BLaER1 treated with 17β-estradiol and CSF1 and Interleukin-3, amounts not matched to agents 10 nM and 100 nM (cell line): ENCODE measurements around the gene PHACTR3.

ENCODE experiments used
- H3K27ac ChIP-seq, 11 experiments: shearing (Covaris generic); formaldehyde crosslinking; 2 replicates each; pipeline ENCODE4 v1.8.1; 2022
- H3K27me3 ChIP-seq, 11 experiments: shearing (Covaris generic); formaldehyde crosslinking; 2 replicates each; pipeline ENCODE4 v1.8.1; 2022
- H3K36me3 ChIP-seq, 11 experiments: shearing (Covaris generic); formaldehyde crosslinking; 2 replicates each; pipeline ENCODE4 v1.8.1; 2022
- H3K4me1 ChIP-seq, 10 experiments: shearing (Covaris generic); formaldehyde crosslinking; 2 replicates each; pipeline ENCODE4 v1.8.1; 2022
- H3K4me2 ChIP-seq, 11 experiments: shearing (Covaris generic); formaldehyde crosslinking; 2 replicates each; pipeline ENCODE4 v1.8.1; 2022
- H3K4me3 ChIP-seq, 10 experiments: shearing (Covaris generic); formaldehyde crosslinking; 2 replicates each; pipeline ENCODE4 v1.8.1; 2022
- H3K9ac ChIP-seq, 11 experiments: shearing (Covaris generic); formaldehyde crosslinking; 2 replicates each; pipeline ENCODE4 v1.8.1; 2022
- H3K9me3 ChIP-seq, 11 experiments: shearing (Covaris generic); formaldehyde crosslinking; replicated peaks in 1 of 11; 2 replicates each; pipeline ENCODE4 v1.8.1; 2022
- H4K20me1 ChIP-seq, 11 experiments: shearing (Covaris generic); formaldehyde crosslinking; 2 replicates each; pipeline ENCODE4 v1.8.1; 2022
- Cebpa-rat ChIP-seq, 11 experiments: shearing (Covaris generic); IDR thresholded peaks; 2 replicates each; pipeline ENCODE4 v1.8.1; 2022

PHACTR3 gene

GRCh38 chr20:59662856-59663512 lies 58.6 kb downstream of the PHACTR3 start:
- H3K4me3 ChIP-seq, result no peak overlapping the region
- peaks cover 0 to 100% (median 7%) of the 10 kb centered on the region in 11 experiments; a peak in 10 of 22 replicates for H4K20me1 ChIP-seq
- H3K9ac ChIP-seq, result no peak overlapping the region
- peaks cover 0 to 9% (median 7%) of the 10 kb centered on the region in 11 experiments; a peak in 21 of 22 replicates for H3K9me3 ChIP-seq
- H3K27ac ChIP-seq, result peak overlapping the region in 6 of 11 experiments; percentile 2 to 29 (median 6); a peak in 6 of 22 replicates
- H3K4me1 ChIP-seq, result peaks cover 11 to 84% (median 70%) of the 10 kb centered on the region in 10 experiments; a peak in 18 of 20 replicates
- peaks cover 0 to 98% (median 16%) of the 10 kb centered on the region in 11 experiments; a peak in 14 of 22 replicates for H3K36me3 ChIP-seq
- H3K27me3 ChIP-seq, result no peaks in the 10 kb centered on the region
- TF ChIP-seq Cebpa-rat (IDR thresholded peaks at IDR 0.05), result no peak
- H3K4me2 ChIP-seq, result peak overlapping the region in 3 of 11 experiments; percentile 2 to 65 (median 22); a peak in 4 of 22 replicates

- Histone ChIP-seq H3K36me3 (peaks cover 0 to 99% (median 18%) of the 10 kb centered on the region in 11 experiments; a peak in 14 of 22 replicates), H3K4me1 (peaks cover 11 to 90% (median 75%) of the 10 kb centered on the region in 10 experiments; a peak in 18 of 20 replicates), H3K9me3 (peaks cover 0 to 3% (median under 1%) of the 10 kb centered on the region in 11 experiments; a peak in 13 of 22 replicates), H3K27ac (peak overlapping the region in 5 of 11 experiments; percentile 2 to 51 (median 7); a peak in 4 of 22 replicates), H3K4me3 (no peak overlapping the region), H4K20me1 (peaks cover 0 to 100% (median 7%) of the 10 kb centered on the region in 11 experiments; a peak in 10 of 22 replicates), H3K27me3 (no peaks in the 10 kb centered on the region), H3K9ac (no peak overlapping the region), H3K4me2 (peak overlapping the region in 2 of 11 experiments; percentile 22 to 65; a peak in 3 of 22 replicates)
- no peak for TF ChIP-seq Cebpa-rat (IDR thresholded peaks at IDR 0.05)
Observed at GRCh38 chr20:59663513-59664060, 59.2 kb downstream of the PHACTR3 start.

GRCh38 chr20:59664421-59664941 lies 60.1 kb downstream of the PHACTR3 start:
- no peak overlapping the region for H3K4me3 ChIP-seq

GRCh38 chr20:59665656-59666555 lies 61.6 kb downstream of the PHACTR3 start:
- H3K4me1 ChIP-seq, result peaks cover 10 to 94% (median 76%) of the 10 kb centered on the region in 10 experiments; a peak in 19 of 20 replicates
- no peaks in the 10 kb centered on the region for H3K27me3 ChIP-seq
- TF ChIP-seq Cebpa-rat (IDR thresholded peaks at IDR 0.05), result no peak
- no peak overlapping the region for H3K9ac ChIP-seq
- H4K20me1 ChIP-seq, result peaks cover 0 to 100% (median 7%) of the 10 kb centered on the region in 11 experiments; a peak in 10 of 22 replicates
- H3K36me3 ChIP-seq, result peaks cover 0 to 100% (median 18%) of the 10 kb centered on the region in 11 experiments; a peak in 13 of 22 replicates
- H3K9me3 ChIP-seq, result no peaks in the 10 kb centered on the region
- H3K4me3 ChIP-seq, result no peak overlapping the region
- peak overlapping the region in 2 of 11 experiments; percentile 17 to 35; a peak in 3 of 22 replicates for H3K27ac ChIP-seq
- peak overlapping the region in 6 of 11 experiments; percentile 1 to 35 (median 20); a peak in 10 of 22 replicates for H3K4me2 ChIP-seq

More at GRCh38 chr20:59664421-59664941, 60.1 kb downstream of the PHACTR3 start:
- no peaks in the 10 kb centered on the region for H3K27me3 ChIP-seq
- no peak for TF ChIP-seq Cebpa-rat (IDR thresholded peaks at IDR 0.05)
- H3K27ac ChIP-seq, result peak overlapping the region in 4 of 11 experiments; percentile 14 to 51 (median 33); a peak in 4 of 22 replicates
- peaks cover 0 to 99% (median 18%) of the 10 kb centered on the region in 11 experiments; a peak in 13 of 22 replicates for H3K36me3 ChIP-seq
- H3K4me1 ChIP-seq, result peaks cover 11 to 94% (median 76%) of the 10 kb centered on the region in 10 experiments; a peak in 18 of 20 replicates
- no peak overlapping the region for H3K9ac ChIP-seq
- H3K4me2 ChIP-seq, result peak overlapping the region in 5 of 11 experiments; percentile 7 to 23 (median 12); a peak in 2 of 22 replicates
- no peaks in the 10 kb centered on the region for H3K9me3 ChIP-seq
- peaks cover 0 to 100% (median 7%) of the 10 kb centered on the region in 11 experiments; a peak in 10 of 22 replicates for H4K20me1 ChIP-seq

- Histone ChIP-seq H3K4me1 (peaks cover 8 to 94% (median 76%) of the 10 kb centered on the region in 10 experiments), H3K27ac (peak overlapping the region in 2 of 11 experiments; percentile 11 to 17; a peak in 2 of 22 replicates), H4K20me1 (peaks cover 0 to 100% (median 10%) of the 10 kb centered on the region in 11 experiments; a peak in 12 of 22 replicates), H3K27me3 (no peaks in the 10 kb centered on the region), H3K4me2 (peak overlapping the region in 7 of 11 experiments; percentile 1 to 28 (median 15); a peak in 9 of 22 replicates), H3K9me3 (no peaks in the 10 kb centered on the region), H3K9ac (peak overlapping the region in 1 of 11 experiments; percentile 4; a peak in 1 of 22 replicates), H3K4me3 (no peak overlapping the region), H3K36me3 (peaks cover 0 to 100% (median 18%) of the 10 kb centered on the region in 11 experiments; a peak in 13 of 22 replicates)
- TF ChIP-seq Cebpa-rat (IDR thresholded peaks at IDR 0.05), result no peak
Observed at GRCh38 chr20:59666586-59666985, 62.2 kb downstream of the PHACTR3 start.

- no peaks in the 10 kb centered on the region for H3K9me3 ChIP-seq
- H3K4me3 ChIP-seq, result no peak overlapping the region
- H3K27ac ChIP-seq, result peak overlapping the region in 2 of 11 experiments; percentile 4 to 17; a peak in 1 of 22 replicates
- peaks cover 13 to 94% (median 76%) of the 10 kb centered on the region in 10 experiments for H3K4me1 ChIP-seq
- no peak overlapping the region for H3K9ac ChIP-seq
- H4K20me1 ChIP-seq, result peaks cover 0 to 100% (median 15%) of the 10 kb centered on the region in 11 experiments; a peak in 12 of 22 replicates
- TF ChIP-seq Cebpa-rat (IDR thresholded peaks at IDR 0.05), result no peak
- H3K27me3 ChIP-seq, result no peaks in the 10 kb centered on the region
- peak overlapping the region in 6 of 11 experiments; percentile 1 to 28 (median 7); a peak in 5 of 22 replicates for H3K4me2 ChIP-seq
- peaks cover 0 to 100% (median 13%) of the 10 kb centered on the region in 11 experiments; a peak in 13 of 22 replicates for H3K36me3 ChIP-seq
Observed at GRCh38 chr20:59667131-59667530, 62.8 kb downstream of the PHACTR3 start.

GRCh38 chr20:59667981-59668515 lies 63.7 kb downstream of the PHACTR3 start:
- Histone ChIP-seq H3K4me1 (peaks cover 22 to 96% (median 76%) of the 10 kb centered on the region in 10 experiments), H3K9ac (no peak overlapping the region), H3K9me3 (no peaks in the 10 kb centered on the region), H4K20me1 (peaks cover 0 to 100% (median 16%) of the 10 kb centered on the region in 11 experiments; a peak in 13 of 22 replicates), H3K4me2 (peak overlapping the region in 3 of 11 experiments; percentile 2 to 21 (median 10); a peak in 3 of 22 replicates), H3K4me3 (no peak overlapping the region), H3K27me3 (no peaks in the 10 kb centered on the region), H3K27ac (no peak overlapping the region), H3K36me3 (peaks cover 0 to 100% (median 13%) of the 10 kb centered on the region in 11 experiments; a peak in 13 of 22 replicates)
- no peak for TF ChIP-seq Cebpa-rat (IDR thresholded peaks at IDR 0.05)
